MM.1S (cell line): ENCODE data around the gene PTPN1.

Source experiments
- CTCF ChIP-seq: fragments of 300-600 bp; sonication (generic); IDR thresholded peaks from 2 replicates; pipeline ENCODE4 v1.5.1; 2016; ENCODE audit warnings: antibody characterized with exemption, low read length, mixed read lengths
- EZH2 ChIP-seq: fragments of 300-600 bp; sonication (generic); optimal IDR thresholded peaks from 2 replicates; pipeline ENCODE3; 2017; ENCODE audit warnings: low read depth, mild to moderate bottlenecking, antibody characterized with exemption, low read length, mixed read lengths

GRCh38 chr20:50536333-50536732 lies 26.1 kb downstream of the PTPN1 start:
- TF ChIP-seq EZH2 (no peak), CTCF (no peak)
